Measurements from ENCODE around the gene RNU6-9.
"Not testable (repeated sequence)": the region's sequence is repeated elsewhere in the genome, so short reads cannot be mapped to it uniquely, and the experiment has no call there.

RNU6-9 gene

GRCh38 chr19:892894-893689 is at the start of gene RNU6-9, which contains the start of gene MED16:
TSS of gene RNU6-9 (plus strand) at chr19:893484.
TSS of gene MED16 (minus strand) at chr19:893187. CDS start at chr19:891131, 2,056 bp downstream.
- peak; percentile 91 for DNase-seq

DNA sequence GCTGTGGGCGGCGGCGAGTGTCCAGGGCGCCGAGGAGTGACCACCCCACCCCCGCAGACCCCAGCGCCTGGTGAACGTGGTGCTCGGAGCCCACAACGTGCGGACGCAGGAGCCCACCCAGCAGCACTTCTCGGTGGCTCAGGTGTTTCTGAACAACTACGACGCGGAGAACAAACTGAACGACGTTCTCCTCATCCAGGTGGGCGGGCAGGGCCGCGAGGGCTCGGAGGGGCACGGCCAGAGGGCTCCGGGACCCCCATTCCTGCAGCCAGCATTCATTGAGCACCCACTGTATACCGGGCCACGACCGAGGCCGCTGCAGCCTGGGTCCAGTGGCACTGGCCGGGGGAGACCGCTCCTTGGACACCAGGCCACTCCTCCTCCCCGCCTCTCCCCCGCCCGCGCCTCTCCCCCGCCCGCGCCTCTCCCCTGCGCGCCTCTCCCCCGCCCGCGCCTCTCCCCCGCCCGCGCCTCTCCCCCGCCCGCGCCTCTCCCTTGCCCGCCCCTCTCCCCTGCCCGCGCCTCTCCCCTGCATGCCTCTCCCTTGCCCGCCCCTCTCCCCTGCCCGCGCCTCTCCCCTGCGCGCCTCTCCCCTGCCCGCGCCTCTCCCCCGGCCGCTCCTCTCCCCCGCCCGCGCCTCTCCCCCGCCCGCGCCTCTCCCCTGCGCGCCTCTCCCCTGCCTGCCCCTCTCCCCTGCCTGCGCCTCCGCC is 49.3 kb upstream of the RNU6-9 start:
- DNase-seq: no peak

DNA sequence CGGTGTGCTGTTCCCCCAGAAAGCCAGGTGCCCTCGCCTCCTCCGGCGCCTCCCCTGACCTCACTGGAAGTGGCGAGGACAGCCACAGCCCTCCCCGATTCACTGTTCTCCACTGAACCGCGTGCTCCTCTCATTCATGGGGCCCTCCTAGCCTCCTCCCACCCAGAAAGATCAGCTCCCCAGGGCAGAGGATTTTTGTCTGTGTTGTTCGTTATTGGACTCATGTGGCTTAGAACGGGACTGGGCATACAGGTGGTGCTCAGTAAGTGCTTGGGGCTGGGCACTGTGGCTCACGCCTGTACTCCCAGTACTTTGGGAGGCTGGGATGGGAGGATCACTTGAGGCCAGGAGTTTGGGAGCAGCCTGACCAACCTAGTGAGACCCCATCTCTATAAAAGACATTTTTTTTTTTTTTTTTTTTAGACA is 48.7 kb upstream of the RNU6-9 start:
- no peak for DNase-seq

GRCh38 chr19:845707-846521 is 47.4 kb upstream of the RNU6-9 start:
- DNase-seq: no peak

DNA sequence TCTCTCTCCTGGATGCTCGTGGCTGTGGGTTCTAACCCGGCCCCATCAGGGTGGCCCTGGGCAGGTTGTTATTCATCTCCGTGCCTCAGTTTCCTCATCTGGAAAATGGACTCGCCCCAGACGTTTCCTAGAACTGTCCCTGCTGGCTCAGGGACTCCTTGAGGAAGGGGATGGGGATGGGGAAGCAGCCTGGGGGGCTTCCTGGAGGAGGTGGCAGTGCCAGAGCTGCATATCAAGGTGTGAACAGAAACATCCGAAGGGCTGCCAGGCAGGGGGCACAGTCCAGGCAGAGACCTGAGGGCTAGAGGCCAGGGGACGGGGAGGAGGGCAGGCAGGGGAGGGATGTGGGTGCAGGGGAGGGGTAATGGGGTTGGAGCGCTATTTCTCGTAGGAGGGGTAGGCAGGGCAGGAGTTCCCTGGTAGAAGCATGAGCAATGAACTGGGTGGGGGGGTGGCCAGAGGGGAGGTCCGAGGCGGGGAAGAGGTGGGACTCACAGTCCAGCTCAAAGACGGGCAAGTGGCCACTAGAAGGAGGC is 44.8 kb upstream of the RNU6-9 start:
- no peak for DNase-seq

- DNase-seq: not testable (repeated sequence)
Measured at GRCh38 chr19:849195-849594, 44.1 kb upstream of the RNU6-9 start.

DNA sequence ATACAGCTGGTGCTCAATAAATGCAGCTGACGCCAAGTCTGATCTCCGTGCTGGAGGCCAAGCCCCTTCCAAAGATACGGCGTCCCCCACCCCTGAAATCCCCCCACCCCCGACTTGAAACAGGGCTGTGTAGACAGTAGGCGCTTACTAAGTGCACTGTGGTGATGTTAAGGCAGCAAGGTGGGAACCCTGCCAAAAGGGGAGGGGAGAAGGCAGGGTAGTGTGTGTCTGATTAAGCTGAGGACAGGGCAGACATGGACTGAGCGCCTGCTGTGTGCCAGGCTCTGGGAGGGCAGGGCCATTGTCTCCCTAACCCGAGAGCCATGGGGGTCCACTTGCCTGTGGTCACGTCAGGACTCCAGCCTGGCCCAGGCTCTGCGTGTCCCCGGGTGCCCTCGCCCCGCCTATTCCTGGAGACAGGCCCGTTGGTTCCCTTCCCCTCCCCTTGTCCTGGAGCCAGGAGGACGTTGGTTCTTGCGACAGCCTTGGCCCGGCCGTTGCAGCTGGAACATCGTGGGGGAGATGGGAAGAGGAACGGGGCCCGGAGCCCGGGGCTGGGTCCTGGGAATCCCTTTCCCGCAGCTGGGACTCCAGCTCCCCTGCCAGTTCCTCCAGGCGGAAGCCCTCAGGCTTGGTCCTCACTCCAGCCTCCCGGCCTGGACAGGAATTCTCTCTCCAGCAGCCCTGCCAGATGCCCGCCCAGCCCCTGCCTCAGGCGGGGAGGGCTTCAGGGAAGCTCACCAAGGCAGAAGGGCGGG is 42.9 kb upstream of the RNU6-9 start:
- no peak for DNase-seq

DNA sequence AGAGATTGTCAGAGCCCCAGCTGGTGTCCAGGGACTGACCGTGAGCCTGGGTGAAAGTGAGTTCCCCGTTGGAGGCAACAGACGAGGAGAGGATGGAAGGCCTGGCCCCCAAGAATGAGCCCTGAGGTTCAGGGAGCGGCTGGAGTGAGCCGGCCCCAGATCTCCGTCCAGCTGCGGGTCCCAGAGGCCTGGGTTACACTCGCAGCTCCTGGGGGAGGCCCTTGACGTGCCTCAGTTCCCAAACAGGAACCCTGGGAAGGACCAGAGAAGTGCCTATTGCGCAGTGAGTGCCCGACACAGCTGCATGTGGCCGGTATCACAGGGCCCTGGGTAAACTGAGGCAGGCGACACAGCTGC is 42.3 kb upstream of the RNU6-9 start:
- DNase-seq: no peak

DNA sequence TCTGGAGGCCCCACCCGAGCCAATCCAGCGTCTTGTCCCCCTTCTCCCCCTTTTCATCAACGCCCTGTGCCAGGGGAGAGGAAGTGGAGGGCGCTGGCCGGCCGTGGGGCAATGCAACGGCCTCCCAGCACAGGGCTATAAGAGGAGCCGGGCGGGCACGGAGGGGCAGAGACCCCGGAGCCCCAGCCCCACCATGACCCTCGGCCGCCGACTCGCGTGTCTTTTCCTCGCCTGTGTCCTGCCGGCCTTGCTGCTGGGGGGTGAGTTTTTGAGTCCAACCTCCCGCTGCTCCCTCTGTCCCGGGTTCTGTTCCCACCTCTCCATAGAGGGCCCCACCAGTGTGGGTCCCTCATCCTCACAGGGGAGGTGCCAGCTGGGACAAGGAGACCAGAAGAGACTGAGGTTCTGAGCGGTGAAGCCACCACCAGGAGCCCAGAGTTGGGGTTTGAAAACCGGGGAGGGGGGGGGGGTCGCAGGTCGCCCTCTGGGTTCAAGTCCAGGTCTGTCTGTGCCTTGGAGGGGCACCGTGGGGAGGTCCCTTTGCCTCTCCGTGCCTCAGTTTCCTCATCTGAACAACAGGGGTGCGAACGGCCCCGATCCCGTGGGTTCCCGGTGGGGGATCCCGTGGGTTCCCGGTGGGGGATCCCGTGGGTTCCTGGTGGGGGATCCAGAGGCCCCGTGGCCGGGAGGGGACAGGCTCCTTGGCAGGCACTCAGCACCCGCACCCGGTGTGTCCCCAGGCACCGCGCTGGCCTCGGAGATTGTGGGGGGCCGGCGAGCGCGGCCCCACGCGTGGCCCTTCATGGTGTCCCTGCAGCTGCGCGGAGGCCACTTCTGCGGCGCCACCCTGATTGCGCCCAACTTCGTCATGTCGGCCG is 40.9 kb upstream of the RNU6-9 start, which contains the start of gene ELANE:
TSS of gene ELANE (plus strand) at position 168 of the 878 bp plus-strand sequence. CDS start at position 194, 26 bp downstream.
- no peak for DNase-seq

DNA sequence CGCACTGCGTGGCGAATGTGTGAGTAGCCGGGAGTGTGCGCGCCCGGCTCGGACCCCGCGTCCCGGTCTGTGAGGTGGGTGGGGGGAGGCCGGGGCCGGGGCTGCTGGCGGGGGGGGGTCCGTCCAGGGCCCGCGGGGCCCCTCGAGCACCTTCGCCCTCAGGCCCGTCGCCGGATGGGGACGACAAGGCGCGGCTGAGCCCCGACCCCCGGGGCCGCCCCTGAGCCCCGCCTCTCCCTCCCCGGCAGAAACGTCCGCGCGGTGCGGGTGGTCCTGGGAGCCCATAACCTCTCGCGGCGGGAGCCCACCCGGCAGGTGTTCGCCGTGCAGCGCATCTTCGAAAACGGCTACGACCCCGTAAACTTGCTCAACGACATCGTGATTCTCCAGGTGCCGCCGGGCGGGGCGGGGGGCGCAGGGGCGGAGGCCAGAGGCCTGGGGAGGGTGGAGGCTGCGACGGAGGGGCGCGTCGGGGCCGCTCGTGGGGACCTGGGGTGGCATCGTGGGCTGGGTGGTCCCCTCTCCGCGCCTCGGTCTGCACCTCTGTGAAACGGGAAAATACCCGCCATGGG is 40.2 kb upstream of the RNU6-9 start:
- DNase-seq: no peak

DNA sequence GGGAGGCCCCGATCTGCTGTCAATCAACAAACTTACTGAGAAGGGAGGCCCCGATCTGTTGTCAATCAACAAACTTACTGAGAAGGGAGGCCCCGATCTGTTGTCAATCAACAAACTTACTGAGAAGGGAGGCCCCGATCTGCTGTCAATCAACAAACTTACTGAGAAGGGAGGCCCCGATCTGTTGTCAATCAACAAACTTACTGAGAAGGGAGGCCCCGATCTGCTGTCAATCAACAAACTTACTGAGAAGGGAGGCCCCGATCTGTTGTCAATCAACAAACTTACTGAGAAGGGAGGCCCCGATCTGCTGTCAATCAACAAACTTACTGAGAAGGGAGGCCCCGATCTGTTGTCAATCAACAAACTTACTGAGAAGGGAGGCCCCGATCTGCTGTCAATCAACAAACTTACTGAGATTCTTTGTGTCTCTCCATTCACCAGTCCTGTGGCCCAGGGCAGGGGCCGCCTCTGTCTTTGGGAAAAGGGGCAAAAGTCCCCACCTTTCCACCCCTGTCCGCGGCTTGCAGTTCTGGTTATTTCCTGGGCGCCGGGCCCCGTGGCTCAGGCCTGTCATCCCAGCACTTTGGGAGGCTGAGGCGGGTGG is 39.6 kb upstream of the RNU6-9 start:
- DNase-seq: not testable (repeated sequence)

- no peak for DNase-seq
Measured at GRCh38 chr19:854549-854948, 38.7 kb upstream of the RNU6-9 start.

- no peak for DNase-seq
Measured at GRCh38 chr19:855142-855541, 38.1 kb upstream of the RNU6-9 start.

DNA sequence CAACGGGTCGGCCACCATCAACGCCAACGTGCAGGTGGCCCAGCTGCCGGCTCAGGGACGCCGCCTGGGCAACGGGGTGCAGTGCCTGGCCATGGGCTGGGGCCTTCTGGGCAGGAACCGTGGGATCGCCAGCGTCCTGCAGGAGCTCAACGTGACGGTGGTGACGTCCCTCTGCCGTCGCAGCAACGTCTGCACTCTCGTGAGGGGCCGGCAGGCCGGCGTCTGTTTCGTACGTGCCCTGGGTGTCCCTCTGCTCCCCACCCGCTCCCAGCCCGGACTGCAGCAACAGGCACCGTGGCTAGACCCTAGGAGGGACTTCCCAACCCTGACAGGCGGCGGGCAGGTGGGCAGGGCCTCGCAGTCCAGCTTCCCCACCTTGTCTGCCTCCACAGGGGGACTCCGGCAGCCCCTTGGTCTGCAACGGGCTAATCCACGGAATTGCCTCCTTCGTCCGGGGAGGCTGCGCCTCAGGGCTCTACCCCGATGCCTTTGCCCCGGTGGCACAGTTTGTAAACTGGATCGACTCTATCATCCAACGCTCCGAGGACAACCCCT is 37.6 kb upstream of the RNU6-9 start:
- no peak for DNase-seq

- no peak for DNase-seq
Measured at GRCh38 chr19:858284-858683, 35.0 kb upstream of the RNU6-9 start.

GRCh38 chr19:858868-859843 is 34.1 kb upstream of the RNU6-9 start, which contains the start of gene CFD:
TSS of gene CFD (plus strand) at chr19:859664. CDS start at chr19:859690, 26 bp downstream.
- no peak for DNase-seq

DNA sequence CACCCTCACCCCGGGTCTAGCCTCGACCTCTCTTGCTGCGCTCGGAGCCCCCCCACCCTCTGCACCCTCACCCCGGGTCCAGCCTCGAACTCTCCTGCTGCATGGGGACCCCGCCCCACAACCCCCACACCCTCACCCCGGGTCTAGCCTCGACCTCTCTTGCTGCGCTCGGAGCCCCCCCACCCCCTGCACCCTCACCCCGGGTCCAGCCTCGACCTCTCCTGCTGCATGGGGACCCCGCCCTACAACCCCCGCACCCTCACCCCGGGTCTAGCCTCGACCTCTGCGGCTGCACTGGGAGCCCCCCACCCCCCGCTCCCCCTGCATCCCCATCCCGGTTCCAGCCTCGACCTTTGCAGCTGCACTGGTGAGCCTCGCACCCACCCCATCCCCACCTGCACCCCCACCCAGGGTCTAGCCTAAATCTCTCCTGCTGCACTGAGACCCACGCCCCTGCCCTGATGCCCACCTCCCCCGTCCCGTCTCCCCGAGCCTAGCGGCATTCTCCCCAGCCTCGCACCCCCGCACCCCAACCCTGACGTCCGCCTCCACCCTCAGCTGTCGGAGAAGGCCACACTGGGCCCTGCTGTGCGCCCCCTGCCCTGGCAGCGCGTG is 32.0 kb upstream of the RNU6-9 start:
- no peak for DNase-seq
